IMR-90 (cell line): ENCODE measurements around the gene PRADC1.

Source experiments
- BHLHE40 ChIP-seq: fragments of 150-350 bp; IDR thresholded peaks from 2 replicates; pipeline ENCODE4 v1.6.1; 2016; ENCODE audit warnings: mild to moderate bottlenecking, low read depth, low read length
- CEBPB ChIP-seq: IDR thresholded peaks from 2 replicates; pipeline ENCODE4 v1.6.1; 2012; ENCODE audit warnings: low read depth, low read length, improper control_type of control experiment
- CHD1 ChIP-seq: IDR thresholded peaks from 2 replicates; pipeline ENCODE4 v1.6.1; 2012; ENCODE audit warnings: low read depth, low read length, improper control_type of control experiment
- CTCF ChIP-seq: conservative IDR thresholded peaks from 2 replicates; pipeline ENCODE4 v1.5.1; 2012; ENCODE audit warnings: mild to moderate bottlenecking, low read depth, low read length, improper control_type of control experiment
- MAFK ChIP-seq: IDR thresholded peaks from 2 replicates; pipeline ENCODE4 v1.6.1; 2012; ENCODE audit warnings: low read depth, low read length, improper control_type of control experiment
- MAZ ChIP-seq: IDR thresholded peaks from 2 replicates; pipeline ENCODE4 v1.6.1; 2012; ENCODE audit warnings: low read depth, mild to moderate bottlenecking, low read length, improper control_type of control experiment, moderate library complexity, borderline replicate concordance
- MXI1 ChIP-seq: IDR thresholded peaks from 2 replicates; pipeline ENCODE4 v1.6.1; 2012; ENCODE audit warnings: low read depth, mild to moderate bottlenecking, low read length, moderate library complexity, borderline replicate concordance
- POLR2A ChIP-seq: IDR thresholded peaks from 2 replicates; pipeline ENCODE4 v1.6.1; 2012; ENCODE audit warnings: mild to moderate bottlenecking, low read depth, low read length
- RAD21 ChIP-seq: IDR thresholded peaks from 2 replicates; pipeline ENCODE4 v1.6.1; 2012; ENCODE audit warnings: low read length, improper control_type of control experiment
- RCOR1 ChIP-seq: IDR thresholded peaks from 2 replicates; pipeline ENCODE4 v1.6.1; 2012; ENCODE audit warnings: mild to moderate bottlenecking, low read length, improper control_type of control experiment; ENCODE audit not compliant: insufficient replicate concordance
- RFX5 ChIP-seq: IDR thresholded peaks from 2 replicates; pipeline ENCODE4 v1.8.0; 2012; ENCODE audit warnings: low read depth, mild to moderate bottlenecking, low read length, moderate library complexity
- SMC3 ChIP-seq: fragments of 150-350 bp; IDR thresholded peaks from 2 replicates; pipeline ENCODE4 v1.6.1; 2016; ENCODE audit warnings: low read depth, mild to moderate bottlenecking, antibody characterized with exemption, low read length, moderate library complexity
- USF2 ChIP-seq: fragments of 150-350 bp; IDR thresholded peaks from 2 replicates; pipeline ENCODE4 v1.6.1; 2017; ENCODE audit warnings: mild to moderate bottlenecking, antibody characterized with exemption, low read length, low read depth
- TF ChIP-seq, protein P1 (sequence below): fragments of 150-350 bp; IDR thresholded peaks from 2 replicates; pipeline ENCODE4 v1.6.1; 2016; ENCODE audit warnings: low read depth, mild to moderate bottlenecking, low read length, moderate library complexity, borderline replicate concordance

DNA sequence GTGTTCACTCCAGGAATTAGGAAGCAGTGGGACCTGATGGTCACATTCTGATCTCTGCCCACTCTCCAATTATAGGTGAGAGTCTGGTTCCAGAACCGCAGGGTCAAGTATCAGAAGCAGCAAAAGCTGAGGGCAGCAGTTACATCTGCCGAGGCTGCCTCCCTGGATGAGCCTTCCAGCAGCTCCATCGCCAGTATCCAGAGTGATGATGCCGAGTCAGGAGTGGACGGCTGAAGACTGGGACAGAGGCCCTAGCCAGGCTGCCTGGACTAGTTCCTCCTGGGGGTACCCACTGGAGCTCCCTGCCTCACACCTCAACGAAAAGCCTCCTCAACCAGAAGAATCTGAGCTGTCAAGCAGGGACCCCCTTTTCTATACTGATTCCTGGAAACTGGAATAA lies 22.3 kb downstream of the PRADC1 start:
- no peak for TF ChIP-seq POLR2A
- TF ChIP-seq MAFK = no peak
- TF ChIP-seq USF2 = no peak
- no peak for TF ChIP-seq MXI1
- no peak for TF ChIP-seq CTCF
- TF ChIP-seq RAD21 = no peak
- TF ChIP-seq RFX5 = no peak
- TF ChIP-seq SMC3 = no peak
- TF ChIP-seq CEBPB = no peak
- TF ChIP-seq BHLHE40 = no peak
- TF ChIP-seq, protein P1, sequence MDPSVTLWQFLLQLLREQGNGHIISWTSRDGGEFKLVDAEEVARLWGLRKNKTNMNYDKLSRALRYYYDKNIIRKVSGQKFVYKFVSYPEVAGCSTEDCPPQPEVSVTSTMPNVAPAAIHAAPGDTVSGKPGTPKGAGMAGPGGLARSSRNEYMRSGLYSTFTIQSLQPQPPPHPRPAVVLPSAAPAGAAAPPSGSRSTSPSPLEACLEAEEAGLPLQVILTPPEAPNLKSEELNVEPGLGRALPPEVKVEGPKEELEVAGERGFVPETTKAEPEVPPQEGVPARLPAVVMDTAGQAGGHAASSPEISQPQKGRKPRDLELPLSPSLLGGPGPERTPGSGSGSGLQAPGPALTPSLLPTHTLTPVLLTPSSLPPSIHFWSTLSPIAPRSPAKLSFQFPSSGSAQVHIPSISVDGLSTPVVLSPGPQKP = no peak
- no peak for TF ChIP-seq CHD1
- no peak for TF ChIP-seq MAZ
- no peak for TF ChIP-seq RCOR1
